Stimulated activated CD4-positive, alpha-beta T cell treated with anti-CD3 and anti-CD28 coated beads, Interleukin-4, amount 100 ng/mL, for 4 hours (primary cell): ENCODE results near the gene ENTPD8.

Experiments used
- DNase-seq, 2 experiments: peaks; one replicate each; pipeline ENCODE4 v3.0.0-alpha.2; 2020

ENTPD8 gene

DNA sequence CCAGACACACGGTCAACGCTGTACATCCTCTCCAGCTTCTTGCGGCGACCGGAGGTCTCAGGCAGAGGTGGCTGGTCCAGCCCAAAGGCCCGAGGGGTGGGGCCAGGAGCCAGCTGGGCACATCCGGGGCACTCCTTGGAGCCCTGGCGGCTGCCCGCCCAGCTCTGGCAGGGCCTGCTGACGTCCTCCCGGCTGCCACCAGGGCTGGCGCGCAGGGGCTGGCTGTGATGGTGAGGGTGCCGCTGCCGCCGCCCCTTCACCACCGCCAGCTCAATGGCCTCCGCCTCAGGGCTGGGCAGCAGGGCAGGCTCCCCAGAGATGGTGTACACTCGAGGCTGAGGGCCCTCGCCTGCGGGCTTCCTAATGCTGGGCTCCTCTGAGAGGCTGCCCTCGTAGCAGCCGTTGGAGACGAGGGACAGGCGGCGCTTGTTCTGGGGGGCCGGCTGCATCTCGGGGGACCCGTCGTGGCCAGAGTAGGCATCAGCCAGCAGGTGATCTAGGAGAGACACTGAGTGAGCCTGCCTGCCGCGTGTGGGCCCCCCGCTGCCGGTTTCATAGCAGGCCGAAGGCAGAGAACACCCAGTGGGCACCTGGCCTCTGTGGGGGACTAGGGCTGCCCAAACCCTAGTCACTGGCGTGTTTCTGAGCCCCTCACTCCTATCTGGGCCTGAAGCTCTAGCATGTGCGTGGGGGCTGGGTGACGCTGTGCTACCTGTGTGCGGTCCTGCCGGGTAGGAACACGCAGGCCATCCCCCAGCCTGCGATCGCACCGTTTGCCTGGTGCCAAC lies 16.4 kb upstream of the ENTPD8 start:
- DNase-seq: no peak

DNA sequence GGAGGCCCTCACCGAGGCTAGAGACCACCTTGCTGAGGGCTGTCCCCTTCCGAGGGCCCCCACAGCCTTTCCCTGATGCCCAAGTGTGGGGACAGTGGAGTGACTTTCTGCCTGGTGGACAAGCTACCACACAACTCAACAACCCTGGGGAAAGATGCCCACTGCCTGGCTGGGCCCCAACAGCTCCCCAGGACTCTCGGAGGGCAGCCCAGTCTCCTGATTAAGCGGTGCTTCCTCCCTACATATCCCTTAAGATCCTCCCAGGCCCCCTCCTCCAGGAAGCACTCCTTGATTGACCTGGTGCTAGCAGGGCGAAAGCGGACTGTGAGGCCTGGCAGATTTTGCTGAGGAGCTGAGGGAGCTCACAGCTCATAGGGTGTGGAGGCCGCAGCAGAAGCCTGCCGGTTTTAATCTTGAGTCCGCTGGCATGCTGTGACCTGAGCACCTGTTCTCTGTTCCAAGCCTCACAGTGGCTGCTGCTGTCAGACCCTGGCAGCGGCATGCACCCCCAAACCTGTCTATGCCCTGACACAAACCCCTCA lies 15.8 kb upstream of the ENTPD8 start:
- DNase-seq: no peak

DNA sequence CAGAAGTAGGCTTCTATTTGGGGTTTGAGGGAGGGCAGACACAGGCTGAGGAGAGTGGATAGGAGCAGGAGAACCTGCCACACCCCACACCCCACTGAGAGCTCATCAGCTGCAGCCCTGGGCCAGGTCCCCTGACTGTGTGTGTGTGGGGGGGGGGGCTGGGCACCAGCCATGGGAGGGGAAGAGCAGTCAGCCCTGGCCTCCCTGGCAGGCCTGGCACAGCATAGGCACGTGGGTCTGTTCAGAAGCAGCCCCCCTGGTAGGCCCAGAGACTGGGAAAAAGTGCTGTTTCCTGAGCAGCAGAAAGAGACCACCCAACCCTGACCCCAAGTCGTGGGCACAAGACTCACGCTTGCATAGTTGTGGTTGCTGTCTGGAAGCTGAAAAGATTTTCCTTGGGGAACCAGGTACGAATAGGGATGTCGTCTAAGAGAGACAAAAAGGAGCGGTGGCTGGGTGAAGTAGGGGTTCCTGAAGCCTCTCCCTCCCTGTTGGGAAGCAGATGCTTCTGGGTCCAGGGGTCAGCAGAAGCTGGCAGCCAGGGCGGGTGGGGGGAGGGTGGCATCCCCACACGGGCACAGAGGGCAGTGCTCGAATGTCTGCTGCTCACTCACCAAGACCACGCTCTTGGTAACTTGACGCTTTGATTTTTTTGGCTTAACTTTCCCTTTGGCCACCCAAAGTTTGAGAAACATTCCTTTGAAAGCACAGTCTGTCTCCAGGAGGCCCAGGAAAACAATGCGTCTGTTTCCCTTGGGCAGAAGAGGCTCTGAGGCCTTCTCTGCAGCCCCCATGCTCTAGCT lies 15.1 kb upstream of the ENTPD8 start:
- no peak for DNase-seq

DNA sequence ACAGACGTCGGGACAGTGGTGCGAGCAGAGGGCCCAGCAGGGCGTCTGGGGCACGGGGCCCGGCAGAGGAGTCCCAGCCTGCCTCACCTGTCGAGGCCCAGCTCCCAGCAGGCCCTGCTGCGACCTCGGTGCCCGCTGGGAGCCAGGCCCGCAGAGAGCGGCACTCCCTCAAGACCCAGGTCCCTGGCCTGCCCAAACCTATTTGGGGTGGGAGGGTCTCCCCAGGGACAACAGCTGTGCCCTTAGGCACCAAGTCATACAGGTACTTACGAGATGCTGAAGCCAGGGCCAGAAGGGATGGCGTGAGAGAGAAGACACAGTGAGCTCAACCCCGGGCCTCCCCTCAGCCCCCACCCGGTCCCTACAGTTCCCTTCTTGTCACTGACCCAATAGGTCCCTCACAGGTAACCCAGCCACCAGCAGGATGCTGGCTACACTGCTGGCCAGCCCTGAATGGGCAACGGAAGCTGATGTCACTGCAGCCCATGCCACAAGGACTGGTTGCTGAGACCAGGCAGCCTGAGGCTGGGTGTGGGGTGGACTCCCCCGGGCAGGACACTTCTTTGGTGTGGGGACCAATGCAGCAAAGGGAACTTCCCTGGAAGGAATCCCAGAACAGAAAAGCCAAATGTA lies 14.3 kb upstream of the ENTPD8 start:
- no peak for DNase-seq

DNA sequence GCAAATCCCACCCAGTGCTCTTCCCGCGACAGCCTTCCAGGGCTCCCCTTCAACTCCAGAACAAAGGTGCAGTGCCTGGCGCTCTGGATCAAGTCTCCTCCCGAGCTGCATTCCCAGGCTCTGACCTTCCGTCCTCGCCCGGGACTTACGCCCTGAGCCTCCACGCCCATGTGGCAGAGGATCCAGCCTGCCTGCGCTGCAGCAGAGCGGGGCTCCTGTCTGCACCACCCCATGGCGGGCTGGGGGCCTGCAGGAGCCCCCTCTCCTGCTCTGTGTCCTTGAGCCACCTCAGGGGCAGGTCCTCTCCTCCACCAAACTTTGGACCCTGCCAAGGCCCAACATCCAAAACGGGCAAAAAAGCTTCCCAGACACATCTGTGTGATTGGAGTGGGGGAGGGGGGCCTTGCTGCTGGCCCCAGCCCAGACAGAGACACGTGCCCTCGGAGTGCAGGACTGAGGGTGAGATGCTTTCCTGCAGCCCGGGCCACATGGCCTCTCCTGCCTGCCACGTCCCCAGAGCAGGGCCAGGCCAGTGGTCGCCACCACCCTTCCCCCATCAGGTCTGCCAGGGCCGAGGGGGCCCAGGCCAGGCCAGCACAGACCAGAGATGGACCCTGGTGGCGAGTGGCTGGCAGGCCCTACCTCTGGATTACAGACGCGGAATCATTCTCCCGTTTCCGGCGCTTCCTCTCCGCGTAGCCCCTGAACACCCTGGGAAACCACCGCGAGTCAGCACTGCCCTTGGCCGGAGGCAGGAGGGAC lies 13.6 kb upstream of the ENTPD8 start:
- DNase-seq: peak in 1 of 2 experiments; percentile 1

DNA sequence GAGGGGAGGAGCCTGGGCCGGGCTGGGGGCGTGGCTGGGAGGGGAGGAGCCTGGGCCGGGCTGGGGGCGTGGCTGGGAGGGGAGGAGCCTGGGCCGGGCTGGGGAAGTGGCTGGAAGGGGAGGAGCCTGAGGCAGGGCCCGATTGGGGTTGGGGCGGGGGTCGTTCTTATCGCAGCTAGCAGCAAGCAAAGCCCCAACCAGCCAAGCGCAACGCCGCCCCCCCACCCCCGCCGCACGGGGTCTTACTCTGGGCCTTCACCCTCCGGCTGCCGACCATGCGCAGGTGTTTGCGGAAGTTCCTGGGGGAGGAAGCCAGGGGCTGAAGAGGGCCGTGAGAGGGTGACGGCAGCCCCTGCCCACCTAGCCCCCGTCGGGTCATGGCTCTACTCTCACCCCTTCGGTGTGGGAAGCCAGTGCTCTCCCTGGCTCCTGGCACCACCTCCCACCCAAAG lies 13.0 kb upstream of the ENTPD8 start:
- peak in 1 of 2 experiments; percentile 30 for DNase-seq

DNA sequence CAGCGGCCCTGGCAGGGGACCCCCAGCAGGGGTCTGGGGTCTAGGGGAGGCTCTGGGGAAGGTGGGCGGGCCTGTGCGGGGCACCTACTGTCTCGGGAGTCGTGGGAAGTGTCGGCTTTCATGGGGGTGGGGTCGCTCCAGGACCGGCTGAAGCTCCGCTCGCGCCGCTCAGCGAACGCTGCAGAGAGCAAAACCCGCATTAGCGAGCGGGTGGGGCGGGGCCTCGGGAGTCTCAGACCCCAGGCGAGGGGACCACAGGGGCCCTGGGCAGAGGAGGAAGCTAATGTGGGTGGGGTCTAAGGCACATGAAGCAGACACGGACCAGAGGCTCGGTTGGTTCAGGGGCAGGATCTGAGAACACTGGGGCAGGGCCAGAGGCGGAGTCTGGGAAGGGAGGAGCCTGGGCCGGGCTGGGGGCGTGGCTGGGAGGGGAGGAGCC lies 12.5 kb upstream of the ENTPD8 start:
- peak; percentile 57 to 59 for DNase-seq

DNA sequence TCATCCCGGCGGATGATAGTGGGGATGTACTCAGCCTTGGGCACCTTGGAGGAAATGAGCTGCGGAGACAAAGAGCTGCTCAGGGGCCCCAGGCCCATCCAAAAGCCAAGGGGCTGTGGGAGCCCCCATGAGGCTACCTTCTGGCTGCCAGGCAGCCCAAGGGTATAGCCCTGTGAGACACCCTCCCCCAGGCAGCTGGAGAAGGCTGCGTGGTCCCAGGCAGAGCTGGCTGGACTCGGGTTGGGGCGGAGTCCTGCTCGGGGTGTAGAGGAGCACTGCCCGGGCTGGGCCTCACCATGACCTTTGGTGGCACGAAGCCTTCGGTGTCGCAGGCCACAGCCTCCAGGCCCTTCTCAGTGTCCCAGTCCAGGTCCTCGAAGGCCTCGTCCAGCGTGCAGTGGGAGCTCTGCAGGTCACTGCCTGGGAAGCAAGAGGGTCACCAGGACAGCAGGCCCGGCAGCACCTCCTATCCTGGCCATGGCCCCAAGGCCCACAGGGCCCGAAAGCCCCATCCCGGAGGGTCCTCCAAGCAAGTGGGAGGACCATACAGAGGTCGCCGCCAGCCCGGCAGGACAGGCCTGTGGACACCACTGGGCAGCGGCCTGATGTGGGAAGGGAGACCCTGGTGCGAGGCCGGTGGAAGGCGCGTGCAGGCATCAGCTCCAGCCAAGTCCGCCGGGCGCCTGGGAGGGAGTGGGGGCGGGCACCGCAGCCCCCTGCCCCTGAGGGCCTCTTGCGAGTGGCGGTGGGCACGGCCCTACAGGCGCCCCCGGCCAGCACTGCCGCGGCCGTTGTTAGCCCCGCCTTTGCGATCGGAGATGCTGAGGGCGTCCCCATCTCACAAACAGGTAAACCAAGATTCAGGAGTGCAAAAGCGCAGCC lies 11.8 kb upstream of the ENTPD8 start:
- DNase-seq: peak in 1 of 2 experiments; percentile 3

DNA sequence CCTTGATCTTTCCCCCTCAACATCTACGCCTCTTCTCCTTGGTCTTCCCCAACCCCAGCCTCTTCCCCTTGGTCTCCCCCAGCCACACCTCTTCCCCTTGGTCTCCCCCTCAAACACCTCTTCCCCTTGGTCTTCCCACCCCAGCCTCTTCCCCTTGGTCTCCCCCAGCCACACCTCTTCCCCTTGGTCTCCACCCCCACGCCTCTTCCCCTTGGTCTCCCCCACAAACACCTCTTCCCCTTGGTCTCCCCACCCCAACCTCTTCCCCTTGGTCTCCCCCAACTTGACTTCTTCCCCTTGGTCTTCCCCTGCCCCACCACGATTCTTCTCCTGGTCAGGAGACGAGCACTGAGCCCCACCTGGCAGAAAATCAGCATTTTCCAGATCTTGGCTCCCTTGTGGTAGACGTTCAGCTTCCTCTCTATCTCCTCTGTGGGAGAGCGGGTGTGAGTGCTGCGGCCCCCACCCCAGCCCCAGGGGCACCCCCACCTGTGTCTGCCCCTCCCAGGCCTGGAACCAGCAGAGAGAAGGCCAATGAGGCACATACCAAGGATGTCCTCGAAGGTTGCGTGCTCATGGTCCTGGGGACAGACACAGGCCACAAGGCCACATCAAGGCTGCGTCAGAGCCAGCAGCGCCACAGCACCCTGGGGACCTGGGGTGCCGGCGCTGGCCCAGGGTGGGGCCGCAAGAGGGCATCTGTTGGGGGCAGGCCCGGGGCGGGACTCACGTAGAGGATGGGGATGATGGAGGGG lies 11.0 kb upstream of the ENTPD8 start:
- DNase-seq: no peak

DNA sequence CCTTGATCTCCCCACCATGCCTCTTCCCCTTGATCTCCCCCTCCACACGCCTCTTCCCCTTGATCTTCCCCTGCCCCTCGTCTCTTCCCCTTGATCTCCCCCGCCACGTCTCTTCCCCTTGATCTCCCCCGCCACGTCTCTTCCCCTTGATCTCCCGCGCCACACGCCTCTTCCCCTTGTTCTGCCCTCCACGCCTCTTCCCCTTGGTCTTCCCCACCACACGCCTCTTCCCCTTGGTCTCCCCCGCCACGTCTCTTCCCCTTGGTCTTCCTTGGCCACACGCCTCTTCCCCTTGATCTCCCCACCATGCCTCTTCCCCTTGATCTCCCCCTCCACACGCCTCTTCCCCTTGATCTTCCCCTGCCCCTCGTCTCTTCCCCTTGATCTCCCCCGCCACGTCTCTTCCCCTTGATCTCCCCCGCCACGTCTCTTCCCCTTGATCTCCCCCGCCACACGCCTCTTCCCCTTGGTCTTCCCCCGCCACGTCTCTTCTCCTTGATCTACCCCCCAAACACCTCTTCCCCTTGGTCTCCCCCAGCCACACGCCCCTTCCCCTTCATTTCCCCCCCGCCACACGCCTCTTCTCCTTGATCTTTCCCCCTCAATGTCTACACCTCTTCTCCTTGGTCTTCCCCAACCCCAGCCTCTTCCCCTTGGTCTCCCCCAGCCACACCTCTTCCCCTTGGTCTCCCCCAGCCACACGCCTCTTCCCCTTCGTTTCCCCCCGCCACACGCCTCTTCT lies 10.3 kb upstream of the ENTPD8 start:
- peak in 1 of 2 experiments; percentile 40 for DNase-seq

DNA sequence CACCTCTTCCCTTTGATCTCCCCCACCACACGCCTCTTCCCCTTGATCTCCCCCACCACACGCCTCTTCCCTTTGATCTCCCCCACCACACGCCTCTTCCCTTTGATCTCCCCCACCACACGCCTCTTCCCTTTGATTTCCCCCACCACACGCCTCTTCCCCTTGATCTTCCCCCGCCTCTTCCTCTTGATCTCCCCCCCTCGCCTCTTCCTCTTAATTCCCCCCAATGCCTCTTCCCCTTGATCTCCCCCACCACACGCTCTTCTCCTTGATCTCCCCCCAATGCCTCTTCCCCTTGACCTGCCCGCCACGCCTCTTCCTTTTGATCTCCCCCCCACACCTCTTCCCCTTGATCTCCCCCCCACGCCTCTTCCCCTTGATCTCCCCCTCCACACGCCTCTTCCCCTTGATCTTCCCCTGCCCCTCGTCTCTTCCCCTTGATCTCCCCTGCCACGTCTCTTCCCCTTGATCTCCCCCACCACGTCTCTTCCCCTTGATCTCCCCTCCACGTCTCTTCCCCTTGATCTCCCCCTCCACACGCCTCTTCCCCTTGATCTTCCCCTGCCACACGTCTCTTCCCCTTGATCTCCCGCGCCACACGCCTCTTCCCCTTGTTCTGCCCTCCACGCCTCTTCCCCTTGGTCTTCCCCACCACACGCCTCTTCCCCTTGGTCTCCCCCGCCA lies 9.5 kb upstream of the ENTPD8 start:
- DNase-seq: peak in 1 of 2 experiments; percentile 60

DNA sequence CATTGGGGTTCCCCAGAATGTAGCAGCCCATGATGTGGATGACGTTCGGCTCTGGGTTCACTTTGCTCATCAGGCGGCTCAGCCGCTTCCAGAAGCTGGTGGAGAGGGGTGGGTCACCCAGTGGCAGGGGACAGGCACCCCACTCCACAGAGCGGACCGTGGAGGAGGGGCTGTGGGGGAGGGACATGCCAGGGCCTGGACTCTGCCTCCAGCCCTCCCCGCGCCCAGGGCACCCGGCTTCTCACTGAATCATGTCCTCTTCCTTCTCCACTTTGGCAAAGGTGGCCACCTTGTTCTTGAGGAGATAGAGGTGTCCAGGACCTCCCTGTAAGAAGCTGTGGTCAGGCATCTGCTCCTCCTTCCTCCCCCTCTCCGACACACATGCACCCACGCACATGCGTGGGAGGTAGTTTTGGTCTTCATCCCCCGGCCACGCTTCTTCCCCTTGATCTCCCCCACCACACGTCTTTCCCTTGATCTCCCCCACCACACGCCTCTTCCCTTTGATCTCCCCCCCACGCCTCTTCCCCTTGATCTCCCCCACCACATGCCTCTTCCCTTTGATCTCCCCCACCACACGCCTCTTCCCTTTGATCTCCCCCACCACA lies 8.9 kb upstream of the ENTPD8 start:
- DNase-seq: peak in 1 of 2 experiments; percentile 79

DNA sequence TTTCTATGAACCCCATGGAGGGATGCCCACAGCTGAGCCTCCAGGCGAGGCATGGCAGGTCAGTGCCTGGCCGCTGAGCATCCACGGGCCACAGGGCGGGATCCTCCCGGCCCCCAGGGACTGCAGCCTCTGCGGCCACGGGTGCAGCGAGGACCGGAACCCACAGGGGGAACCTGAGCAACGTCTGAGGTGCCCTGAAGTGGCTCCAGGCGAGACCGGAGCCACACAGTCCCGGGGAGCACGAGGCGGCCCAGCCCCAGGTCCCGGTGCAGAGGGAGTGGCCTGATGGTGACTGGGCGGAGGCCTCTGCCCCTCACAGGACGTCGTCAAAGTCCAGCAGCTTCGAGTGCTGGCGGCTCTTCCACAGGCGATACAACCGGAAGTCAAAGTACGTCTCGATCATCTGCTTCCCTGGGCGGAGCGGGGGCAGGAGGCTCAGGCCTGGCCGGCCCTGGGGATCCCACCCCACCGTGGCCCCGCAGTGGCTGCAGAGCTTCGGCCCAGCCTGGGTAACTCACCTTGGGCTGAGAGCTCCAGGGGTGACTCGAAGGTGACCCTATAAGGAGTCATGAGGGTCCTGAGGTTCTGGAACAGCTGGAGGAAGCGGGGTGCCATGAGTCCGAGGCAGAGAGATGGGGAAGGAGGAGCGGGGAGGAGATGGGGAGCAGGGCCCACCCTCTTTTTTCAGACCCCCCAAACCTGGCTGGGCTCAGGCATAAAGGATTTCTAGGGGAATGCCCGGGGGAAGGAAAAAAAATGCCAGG lies 8.1 kb upstream of the ENTPD8 start:
- no peak for DNase-seq

DNA sequence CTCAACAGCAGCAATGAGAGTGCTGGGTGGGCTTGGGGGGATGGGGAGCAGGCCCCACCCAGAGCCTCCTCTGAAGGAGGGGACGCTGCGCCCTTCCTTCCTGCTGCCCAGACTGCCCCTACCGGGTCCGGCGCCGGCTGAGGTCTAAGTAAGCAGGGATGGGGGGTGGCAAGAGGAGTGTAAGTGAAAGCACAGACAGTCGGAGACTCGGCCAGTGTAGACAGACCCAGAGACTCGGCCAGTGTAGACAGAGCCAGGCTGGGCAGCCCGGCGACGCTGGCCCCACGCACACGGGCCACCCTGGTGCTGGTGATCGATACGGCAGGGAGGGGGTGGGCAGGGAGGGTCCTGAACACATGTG lies 7.4 kb upstream of the ENTPD8 start:
- DNase-seq: no peak

DNA sequence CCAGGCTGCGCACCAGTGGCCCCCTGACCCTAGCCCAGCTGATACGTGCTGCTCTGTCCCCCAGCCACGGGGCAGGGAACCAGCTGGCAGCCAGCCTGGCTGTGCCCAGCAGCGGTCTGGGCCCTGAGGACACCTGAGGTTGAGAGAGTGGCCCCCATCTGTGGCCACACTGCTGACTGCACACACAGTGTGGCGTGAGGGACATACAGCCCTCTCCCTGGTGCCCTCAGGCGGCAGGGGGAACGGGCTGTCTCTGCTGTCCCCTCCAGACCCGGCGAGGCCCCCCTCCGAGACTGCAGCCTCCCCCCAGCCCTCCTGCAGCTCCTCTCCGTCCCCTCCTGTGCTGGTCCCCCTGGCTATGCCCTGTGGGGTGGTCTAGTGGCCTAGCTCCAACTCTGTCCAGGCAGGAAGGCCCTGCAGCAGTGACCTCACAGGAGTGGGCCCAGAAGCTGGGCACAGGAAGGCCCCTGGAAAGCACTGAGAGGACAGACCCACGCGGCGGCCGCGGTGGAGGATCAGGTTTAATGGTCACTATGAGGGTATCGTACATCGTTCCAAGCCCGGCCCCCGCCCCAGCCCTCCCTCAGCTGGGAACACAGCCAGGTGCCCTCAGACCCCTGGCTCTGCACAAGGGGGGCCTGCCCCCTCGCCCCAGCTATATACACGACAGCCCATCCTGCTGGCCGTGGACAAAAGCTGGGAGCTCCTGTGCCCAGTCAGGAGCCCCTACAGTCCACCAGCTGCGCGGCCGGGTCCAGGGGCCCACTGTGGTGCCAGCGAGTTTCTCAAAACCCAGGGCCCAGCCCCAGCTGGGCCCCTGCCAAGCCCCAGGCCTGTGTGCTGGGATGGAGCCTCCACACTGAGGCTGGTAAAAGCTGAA lies 6.8 kb upstream of the ENTPD8 start:
- no peak for DNase-seq

DNA sequence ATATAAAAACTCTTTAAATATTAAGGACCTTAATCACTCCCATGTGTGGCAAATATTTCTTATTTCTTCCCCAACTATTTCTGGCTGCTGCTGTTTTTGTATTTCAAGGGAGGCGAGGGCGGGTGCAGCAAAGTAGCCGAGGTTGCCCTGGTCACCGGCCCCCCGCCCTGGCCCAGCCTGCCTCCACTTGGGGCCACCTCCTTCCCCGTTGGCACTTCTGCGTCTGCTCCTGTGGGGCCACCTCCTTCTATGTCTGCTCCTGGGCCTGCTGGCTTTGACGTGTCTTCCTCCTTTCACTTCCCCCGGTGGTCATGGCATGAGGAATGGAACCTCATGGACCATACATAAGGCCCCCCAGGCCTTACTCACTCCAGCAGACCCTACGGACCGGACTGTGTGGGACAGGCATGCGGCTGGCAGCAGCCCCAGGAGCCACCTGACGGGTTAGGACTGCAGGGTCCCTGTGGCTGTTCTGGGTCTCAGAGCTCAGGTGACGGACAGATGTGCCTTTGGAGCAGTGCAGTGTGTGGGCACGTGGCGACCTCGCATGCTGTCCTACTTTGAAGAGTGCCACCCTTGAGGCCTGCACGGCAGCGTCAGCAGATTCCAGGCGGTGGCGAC lies 5.8 kb upstream of the ENTPD8 start:
- no peak for DNase-seq
